GM13976 (cell line): ENCODE results near the gene SIT1.
"Not testable (repeated sequence)": the region's sequence is repeated elsewhere in the genome, so short reads cannot be mapped to it uniquely, and the experiment has no call there.

ENCODE experiments used
- DNase-seq: peaks from one replicate; pipeline ENCODE4 v3.0.0; 2012; ENCODE audit warnings: low spot score
- CTCF ChIP-seq: IDR thresholded peaks from 2 replicates; pipeline ENCODE4 v1.5.1; 2012; ENCODE audit warnings: borderline replicate concordance, mild to moderate bottlenecking; ENCODE audit not compliant: insufficient read depth; ENCODE audit errors: extremely low read depth, missing control alignments, control extremely low read depth
- in situ Hi-C: fragments of 300-500 bp; cut with MboI; formaldehyde crosslinking; loops from one replicate; pipeline ENCODE4 v1.12.0; 2022; ENCODE audit warnings: low sequenced_read_pairs, mixed read lengths, inconsistent platforms; ENCODE audit not compliant: unreplicated experiment

The SIT1 gene

GRCh38 chr9:35646153-35646532 lies 4.6 kb downstream of the SIT1 start:
- TF ChIP-seq CTCF, result no peak
- DNase-seq, result no peak
- in situ Hi-C loops, result no loop called here

- DNase-seq, in situ Hi-C loops: not testable (repeated sequence)
These were observed 5.0 kb downstream of the SIT1 start for GRCh38 chr9:35645736-35646135.

- DNase-seq, result no peak
- in situ Hi-C loops, result no loop called here
- TF ChIP-seq CTCF, result no peak
These were observed 7.7 kb downstream of the SIT1 start for GRCh38 chr9:35643046-35643445.

- in situ Hi-C loops, DNase-seq: not testable (repeated sequence)
These were observed 9.3 kb downstream of the SIT1 start for GRCh38 chr9:35641478-35641877.

- in situ Hi-C loops, DNase-seq: not testable (repeated sequence)
These were observed 10.3 kb downstream of the SIT1 start for GRCh38 chr9:35640431-35640830.

- in situ Hi-C loops, result no loop called here
- TF ChIP-seq CTCF, result no peak
- DNase-seq, result no peak
These were observed 11.1 kb downstream of the SIT1 start for GRCh38 chr9:35639631-35640030.

GRCh38 chr9:35639225-35639624 lies 11.5 kb downstream of the SIT1 start:
- in situ Hi-C loops, DNase-seq: not testable (repeated sequence)

- DNase-seq, in situ Hi-C loops: not testable (repeated sequence)
These were observed 12.0 kb downstream of the SIT1 start for GRCh38 chr9:35638751-35639150.

GRCh38 chr9:35637427-35637955 lies 13.2 kb downstream of the SIT1 start:
- DNase-seq, in situ Hi-C loops: not testable (repeated sequence)

- in situ Hi-C loops, DNase-seq: not testable (repeated sequence)
These were observed 13.9 kb downstream of the SIT1 start for GRCh38 chr9:35636877-35637246.

GRCh38 chr9:35636135-35636876 lies 14.4 kb downstream of the SIT1 start:
- no peak for DNase-seq
- in situ Hi-C loops, result no loop called here
- TF ChIP-seq CTCF, result no peak
